ENCODE results near the gene WNK2. TPM values are rescaled to one million over a fixed set of nuclear protein-coding genes. Genes with fewer than 3 reads are reported as not detected.
"Not testable (repeated sequence)": the region's sequence is repeated elsewhere in the genome, so short reads cannot be mapped to it uniquely, and the experiment has no call there.

Gene WNK2
- total and polyA plus RNA-seq, 4 experiments from 2014 or later = 0.26 TPM; not detected in 3

GRCh38 chr9:93359907-93360306 is 176.0 kb downstream of the WNK2 start:
- H3K27me3 ChIP-seq (ENCODE audit: insufficient read depth, low read length); H3K27ac ChIP-seq (ENCODE audit: low read depth, low read length); CTCF ChIA-PET (ENCODE audit: partially characterized antibody); H3K36me3 ChIP-seq (ENCODE audit: insufficient read depth, low read length); POLR2A ChIA-PET (ENCODE audit: partially characterized antibody); H3K27me3 Mint-ChIP-seq; H3K36me3 Mint-ChIP-seq; intact Hi-C loops (cut with micrococcal nuclease); H3K4me1 Mint-ChIP-seq; DNase-seq; H3K4me3 ChIP-seq (ENCODE audit: low read length in 2 of 2); H3K4me1 ChIP-seq (ENCODE audit: insufficient read depth, low read length); H3K9me3 ChIP-seq (ENCODE audit: control insufficient read depth in 1 of 2, low read length in 2 of 2); H3K4me3 Mint-ChIP-seq; H3K27ac Mint-ChIP-seq: not testable (repeated sequence)
- peaks cover 0 to 35% (median 24%) of the 10 kb centered on the region in 8 donors for H3K9me3 Mint-ChIP-seq

- Histone ChIP-seq H3K36me3 (ENCODE audit: insufficient read depth, low read length) (no peaks in the 10 kb centered on the region), H3K27me3 (ENCODE audit: insufficient read depth, low read length) (no peaks in the 10 kb centered on the region), H3K4me3 (ENCODE audit: low read length in 2 of 2) (no peak overlapping the region), H3K9me3 (ENCODE audit: control insufficient read depth in 1 of 2, low read length in 2 of 2) (no peaks in the 10 kb centered on the region), H3K27ac (ENCODE audit: low read depth, low read length) (no peak overlapping the region), H3K4me1 (ENCODE audit: insufficient read depth, low read length) (no peaks in the 10 kb centered on the region)
- peaks cover 3 to 7% of the 10 kb centered on the region in 2 donors for H3K27me3 Mint-ChIP-seq
- H3K9me3 Mint-ChIP-seq = peaks cover 0 to 35% (median 24%) of the 10 kb centered on the region in 8 donors
- H3K27ac Mint-ChIP-seq = no peak overlapping the region
- no peak for DNase-seq
- ChIA-PET CTCF (ENCODE audit: partially characterized antibody) (no interaction called here), POLR2A (ENCODE audit: partially characterized antibody) (no interaction called here)
- intact Hi-C loops (cut with micrococcal nuclease) = no loop called here
- H3K36me3 Mint-ChIP-seq = no peaks in the 10 kb centered on the region
- H3K4me1 Mint-ChIP-seq = peaks cover 0 to 7% (median 0%) of the 10 kb centered on the region in 4 donors
- no peak overlapping the region for H3K4me3 Mint-ChIP-seq
These were observed 178.1 kb downstream of the WNK2 start for GRCh38 chr9:93361995-93362394.

DNA sequence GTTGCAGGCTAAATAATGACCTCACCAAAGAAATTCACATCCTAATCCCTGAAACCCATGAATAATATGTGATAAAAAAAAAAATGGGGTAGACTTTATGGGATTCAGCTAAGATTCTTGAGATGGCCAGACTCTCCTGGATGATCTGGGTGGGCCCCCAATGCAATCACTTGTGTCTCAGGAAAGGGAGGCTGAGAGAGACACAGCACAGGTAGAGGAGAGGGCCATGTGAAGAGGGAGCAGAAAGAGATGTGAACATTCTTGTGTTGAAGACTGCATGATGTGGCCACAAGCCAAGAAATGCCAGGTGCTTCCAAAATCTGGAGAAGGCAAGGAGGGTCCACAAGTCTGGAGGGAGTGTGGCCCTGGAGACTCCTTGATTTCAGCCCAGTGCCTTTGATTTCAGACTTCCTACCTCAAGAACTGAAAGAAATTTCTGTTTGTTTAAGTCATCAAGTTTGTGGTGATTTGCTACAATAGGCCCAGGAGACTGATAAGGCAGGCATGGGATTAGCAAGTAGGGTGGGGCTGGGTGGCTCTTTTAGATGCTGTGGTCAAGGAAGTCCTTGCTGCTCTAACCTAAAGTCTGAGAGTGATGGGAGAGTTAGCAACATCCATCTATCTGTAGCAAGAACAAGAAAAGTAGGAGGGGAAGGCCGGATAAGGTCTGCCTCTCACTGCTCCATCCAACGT is 180.9 kb downstream of the WNK2 start:
- no peaks in the 10 kb centered on the region for H3K9me3 ChIP-seq (ENCODE audit: control insufficient read depth in 1 of 2, low read length in 2 of 2)
- ChIA-PET CTCF (ENCODE audit: partially characterized antibody) (no interaction called here), POLR2A (ENCODE audit: partially characterized antibody) (no interaction called here)
- Mint-ChIP-seq H3K4me1 (no peaks in the 10 kb centered on the region), H3K27me3 (peaks cover 6 to 7% of the 10 kb centered on the region in 2 donors), H3K36me3 (no peaks in the 10 kb centered on the region), H3K9me3 (peaks cover 0 to 31% (median 21%) of the 10 kb centered on the region in 8 donors), H3K27ac (no peak overlapping the region), H3K4me3 (no peak overlapping the region)
- no peak overlapping the region for H3K4me3 ChIP-seq (ENCODE audit: low read length in 2 of 2)
- no peaks in the 10 kb centered on the region for H3K27me3 ChIP-seq (ENCODE audit: insufficient read depth, low read length)
- no peaks in the 10 kb centered on the region for H3K4me1 ChIP-seq (ENCODE audit: insufficient read depth, low read length)
- intact Hi-C loops (cut with micrococcal nuclease) = no loop called here
- no peak overlapping the region for H3K27ac ChIP-seq (ENCODE audit: low read depth, low read length)
- no peaks in the 10 kb centered on the region for H3K36me3 ChIP-seq (ENCODE audit: insufficient read depth, low read length)
- no peak for DNase-seq

DNA sequence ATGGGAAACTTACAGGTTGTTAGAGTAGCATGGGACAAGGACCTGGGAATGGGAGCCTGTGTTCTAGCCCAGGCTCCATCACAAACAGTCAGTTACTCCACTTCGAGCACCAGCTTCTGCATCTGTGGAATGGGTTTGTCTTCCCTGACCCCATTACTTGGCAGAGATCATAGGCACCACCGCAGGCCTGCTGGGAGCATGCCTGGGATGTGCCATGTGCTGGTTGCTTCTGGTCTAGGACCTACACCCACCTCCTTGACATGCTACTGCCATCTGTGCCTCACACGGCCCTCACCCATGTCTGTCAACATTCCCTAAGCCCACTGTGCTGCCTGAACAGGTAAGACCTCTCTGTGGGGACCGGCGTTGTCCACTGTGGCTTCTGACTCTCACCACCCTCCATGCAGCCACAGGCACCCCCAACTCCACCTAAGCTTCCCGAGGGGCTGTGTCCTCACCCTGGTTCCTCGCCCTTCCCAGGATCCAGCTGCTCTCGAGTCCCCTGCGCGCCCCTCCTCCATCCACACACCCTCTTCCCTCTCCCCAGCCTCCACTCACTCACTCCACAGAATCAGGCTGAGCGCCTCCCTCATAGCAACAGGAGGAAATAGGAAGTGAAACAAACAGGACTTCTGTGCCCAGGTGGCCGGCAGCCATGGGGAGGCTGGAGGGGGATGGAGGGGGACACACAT is 181.6 kb downstream of the WNK2 start:
- H3K27me3 Mint-ChIP-seq = peaks cover 6 to 7% of the 10 kb centered on the region in 2 donors

GRCh38 chr9:93366119-93366447 is 182.1 kb downstream of the WNK2 start:
- CTCF ChIA-PET (ENCODE audit: partially characterized antibody) = no interaction called here
- H3K27ac Mint-ChIP-seq = no peak overlapping the region
- H3K4me1 Mint-ChIP-seq = no peaks in the 10 kb centered on the region
- H3K27me3 Mint-ChIP-seq = peaks cover 6 to 7% of the 10 kb centered on the region in 2 donors
- DNase-seq = no peak
- H3K9me3 Mint-ChIP-seq = peaks cover 0 to 19% (median 13%) of the 10 kb centered on the region in 8 donors
- Histone ChIP-seq H3K27me3 (ENCODE audit: insufficient read depth, low read length) (no peaks in the 10 kb centered on the region), H3K4me3 (ENCODE audit: low read length in 2 of 2) (no peak overlapping the region), H3K36me3 (ENCODE audit: insufficient read depth, low read length) (no peaks in the 10 kb centered on the region), H3K4me1 (ENCODE audit: insufficient read depth, low read length) (no peaks in the 10 kb centered on the region), H3K27ac (ENCODE audit: low read depth, low read length) (no peak overlapping the region), H3K9me3 (ENCODE audit: control insufficient read depth in 1 of 2, low read length in 2 of 2) (no peaks in the 10 kb centered on the region)
- intact Hi-C loops (cut with micrococcal nuclease) = no loop called here
- H3K36me3 Mint-ChIP-seq = no peaks in the 10 kb centered on the region
- H3K4me3 Mint-ChIP-seq = no peak overlapping the region
- POLR2A ChIA-PET (ENCODE audit: partially characterized antibody) = no interaction called here

More for the DNA sequence above, 181.6 kb downstream of the WNK2 start:
- no peaks in the 10 kb centered on the region for H3K36me3 Mint-ChIP-seq
- H3K9me3 Mint-ChIP-seq = peaks cover 0 to 24% (median 15%) of the 10 kb centered on the region in 8 donors
- Histone ChIP-seq H3K27me3 (ENCODE audit: insufficient read depth, low read length) (no peaks in the 10 kb centered on the region), H3K36me3 (ENCODE audit: insufficient read depth, low read length) (no peaks in the 10 kb centered on the region), H3K4me1 (ENCODE audit: insufficient read depth, low read length) (no peaks in the 10 kb centered on the region), H3K4me3 (ENCODE audit: low read length in 2 of 2) (no peak overlapping the region), H3K9me3 (ENCODE audit: control insufficient read depth in 1 of 2, low read length in 2 of 2) (no peaks in the 10 kb centered on the region), H3K27ac (ENCODE audit: low read depth, low read length) (no peak overlapping the region)
- ChIA-PET POLR2A (ENCODE audit: partially characterized antibody) (no interaction called here), CTCF (ENCODE audit: partially characterized antibody) (no interaction called here)
- no peaks in the 10 kb centered on the region for H3K4me1 Mint-ChIP-seq
- H3K27ac Mint-ChIP-seq = no peak overlapping the region
- DNase-seq = no peak
- intact Hi-C loops (cut with micrococcal nuclease) = no loop called here
- no peak overlapping the region for H3K4me3 Mint-ChIP-seq

- intact Hi-C loops (cut with micrococcal nuclease); POLR2A ChIA-PET (ENCODE audit: partially characterized antibody): not testable (repeated sequence)
These were observed 182.5 kb downstream of the WNK2 start for GRCh38 chr9:93366486-93366885.

DNA sequence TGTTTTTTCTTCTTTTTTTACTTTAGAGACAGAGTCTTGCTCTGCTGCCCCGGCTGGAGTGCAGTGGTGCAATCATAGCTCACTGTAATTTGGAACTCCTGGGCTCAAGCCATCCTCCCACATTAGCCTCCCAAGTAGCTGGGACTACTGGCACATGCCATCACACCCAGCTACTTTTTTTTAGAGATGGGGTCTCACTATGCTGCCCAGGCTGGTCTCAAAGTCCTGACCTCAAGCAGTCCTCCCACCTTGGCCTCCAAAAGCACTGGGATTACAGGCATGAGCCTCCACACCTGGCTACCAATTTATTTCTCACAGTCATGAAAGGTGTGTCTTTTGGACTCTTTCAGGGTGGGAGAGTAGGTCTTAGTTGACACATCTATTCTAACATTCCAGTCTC is 184.5 kb downstream of the WNK2 start:
- Histone ChIP-seq H3K4me1 (ENCODE audit: insufficient read depth, low read length) (no peaks in the 10 kb centered on the region), H3K9me3 (ENCODE audit: control insufficient read depth in 1 of 2, low read length in 2 of 2) (no peaks in the 10 kb centered on the region), H3K36me3 (ENCODE audit: insufficient read depth, low read length) (no peaks in the 10 kb centered on the region), H3K27ac (ENCODE audit: low read depth, low read length) (no peak overlapping the region), H3K4me3 (ENCODE audit: low read length in 2 of 2) (no peak overlapping the region), H3K27me3 (ENCODE audit: insufficient read depth, low read length) (no peaks in the 10 kb centered on the region)
- ChIA-PET CTCF (ENCODE audit: partially characterized antibody) (no interaction called here), POLR2A (ENCODE audit: partially characterized antibody) (no interaction called here)
- Mint-ChIP-seq H3K9me3 (peaks cover 0 to 6% (median 1%) of the 10 kb centered on the region in 8 donors), H3K4me3 (no peak overlapping the region), H3K27me3 (peaks cover 6 to 12% of the 10 kb centered on the region in 2 donors), H3K4me1 (no peaks in the 10 kb centered on the region), H3K36me3 (no peaks in the 10 kb centered on the region), H3K27ac (no peak overlapping the region)
- no peak for DNase-seq
- intact Hi-C loops (cut with micrococcal nuclease) = no loop called here

More at GRCh38 chr9:93366486-93366885, 182.5 kb downstream of the WNK2 start:
- H3K9me3 Mint-ChIP-seq = peaks cover 0 to 17% (median 10%) of the 10 kb centered on the region in 8 donors
- H3K27ac Mint-ChIP-seq; H3K4me3 ChIP-seq (ENCODE audit: low read length in 2 of 2); H3K4me3 Mint-ChIP-seq; H3K36me3 ChIP-seq (ENCODE audit: insufficient read depth, low read length); CTCF ChIA-PET (ENCODE audit: partially characterized antibody); H3K4me1 Mint-ChIP-seq; H3K27me3 Mint-ChIP-seq; DNase-seq; H3K9me3 ChIP-seq (ENCODE audit: control insufficient read depth in 1 of 2, low read length in 2 of 2); H3K27me3 ChIP-seq (ENCODE audit: insufficient read depth, low read length); H3K27ac ChIP-seq (ENCODE audit: low read depth, low read length); H3K4me1 ChIP-seq (ENCODE audit: insufficient read depth, low read length); H3K36me3 Mint-ChIP-seq: not testable (repeated sequence)
